LNCaP clone FGC (cell line): Measurements from ENCODE around the gene PYGO1.

Experiments used
- DNase-seq: peaks from one replicate; pipeline ENCODE4 v3.0.0-alpha.2; 2011; ENCODE audit warnings: low read depth
- H3K4me3 ChIP-seq: 2 replicates; pipeline ENCODE4 v1.5.1; 2011; ENCODE audit warnings: mild to moderate bottlenecking, low read depth, low read length, control low read depth
- CTCF ChIP-seq: IDR thresholded peaks from 2 replicates; pipeline ENCODE4 v1.5.1; 2012; ENCODE audit warnings: mild to moderate bottlenecking; ENCODE audit not compliant: control insufficient read depth, insufficient read depth; ENCODE audit errors: extremely low read depth

PYGO1 gene

DNA sequence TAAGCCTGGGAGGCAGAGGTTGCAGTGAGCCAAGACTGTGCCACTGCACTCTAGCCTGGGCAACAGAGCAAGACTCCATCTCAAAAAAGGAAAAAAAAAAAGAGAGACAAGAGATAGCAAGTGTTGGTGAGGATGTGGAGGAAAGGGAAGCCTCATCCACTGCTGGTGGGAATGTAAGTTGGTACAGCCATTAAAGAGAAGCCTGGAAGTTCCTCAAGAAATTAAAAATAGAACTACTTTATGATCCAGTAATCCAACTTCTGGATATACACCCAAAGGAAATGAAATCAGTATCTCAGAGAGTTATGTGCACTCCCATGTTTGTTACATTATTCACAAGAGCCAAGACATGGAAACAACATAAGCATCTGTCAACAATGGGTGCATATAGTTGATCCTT, 14.9 kb downstream of the PYGO1 start:
- H3K4me3 ChIP-seq: no peak overlapping the region
- no peak for DNase-seq
- no peak for TF ChIP-seq CTCF

GRCh38 chr15:55564347-55565145, 23.6 kb downstream of the PYGO1 start:
- no peak overlapping the region for H3K4me3 ChIP-seq
- no peak for DNase-seq
- TF ChIP-seq CTCF: no peak

GRCh38 chr15:55562601-55563000, 25.5 kb downstream of the PYGO1 start:
- no peak for DNase-seq
- H3K4me3 ChIP-seq: no peak overlapping the region
- TF ChIP-seq CTCF: no peak

DNA sequence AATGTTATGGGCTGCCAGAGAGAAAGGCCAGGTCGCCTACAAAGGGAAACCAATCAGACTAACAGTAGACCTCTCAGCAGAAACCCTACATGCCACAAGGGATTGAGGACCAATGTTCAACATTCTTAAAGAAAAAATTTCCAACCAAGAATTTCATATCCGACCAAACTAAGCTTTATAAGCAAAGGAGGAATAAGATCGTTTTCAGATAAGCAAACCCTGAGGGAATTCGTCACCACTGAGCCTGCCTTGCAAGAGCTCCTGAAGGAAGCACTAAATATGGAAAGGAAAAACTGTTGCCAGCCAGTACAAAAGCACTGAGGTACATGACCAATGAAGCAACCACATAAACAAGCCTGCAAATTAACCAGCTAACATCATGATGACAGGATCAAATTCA, 33.1 kb downstream of the PYGO1 start:
- DNase-seq: no peak
- no peak for TF ChIP-seq CTCF

GRCh38 chr15:55552926-55553325, 35.2 kb downstream of the PYGO1 start:
- no peak overlapping the region for H3K4me3 ChIP-seq
- TF ChIP-seq CTCF: no peak
- no peak for DNase-seq

More for the DNA sequence above, 33.1 kb downstream of the PYGO1 start:
- H3K4me3 ChIP-seq: no peak overlapping the region

DNA sequence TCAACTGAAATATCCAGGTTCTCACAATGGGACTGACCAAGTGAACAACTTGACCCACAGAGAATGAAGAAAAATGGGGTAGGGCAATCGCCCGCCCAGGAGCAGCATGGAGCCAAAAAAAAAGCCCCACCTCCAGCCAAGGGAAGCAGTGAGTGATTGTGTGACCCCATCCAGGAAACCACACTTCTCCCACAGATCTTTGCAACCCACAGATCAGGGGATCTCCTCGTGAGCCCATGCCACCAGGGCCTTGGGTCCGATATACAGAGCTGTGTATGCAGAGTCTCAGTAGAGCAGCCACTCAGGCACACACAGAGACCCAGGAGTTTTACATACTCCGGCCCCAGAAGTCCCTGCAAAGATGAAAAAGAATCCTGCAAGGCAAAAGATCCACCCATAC, 35.7 kb downstream of the PYGO1 start:
- no peak for TF ChIP-seq CTCF
- DNase-seq: no peak
- no peak overlapping the region for H3K4me3 ChIP-seq

DNA sequence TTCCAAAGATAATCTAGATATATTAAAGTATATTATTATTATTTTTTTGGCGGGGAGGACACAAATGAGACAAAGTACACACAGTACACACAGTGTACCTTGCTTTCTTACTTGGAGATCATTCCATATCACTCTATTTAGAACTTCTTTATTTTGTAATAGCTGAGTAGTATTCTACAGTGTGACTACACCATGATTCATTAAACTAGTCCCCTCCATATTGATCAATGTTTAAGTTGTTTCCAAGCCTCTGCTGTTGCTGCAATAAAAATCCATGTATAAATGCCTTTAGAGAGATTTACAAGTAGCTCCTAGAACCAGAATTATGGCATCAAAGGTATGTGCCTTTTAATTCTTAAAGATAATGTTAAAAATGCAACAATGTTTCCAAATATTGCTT, 38.8 kb downstream of the PYGO1 start:
- DNase-seq: no peak
- no peak for TF ChIP-seq CTCF
- H3K4me3 ChIP-seq: no peak overlapping the region
